Activated T-helper 1 cell treated with anti-CD3 and anti-CD28 coated beads, Interleukin-12 subunit alpha, Interleukin-12 subunit beta, Interleukin-2, Interleukin-4 antibody, amounts not matched to agents 30 ng/mL and 10 ng/mL and 1 ng/mL, durations not matched to agents 14 hours and 24 hours and 36 hours (primary cell): ENCODE data around the gene OBP2B. TPM values are rescaled to one million over a fixed set of nuclear protein-coding genes. Genes with fewer than 3 reads are reported as not detected.
"Not testable (repeated sequence)": the region's sequence is repeated elsewhere in the genome, so short reads cannot be mapped to it uniquely, and the experiment has no call there.

Source experiments
- DNase-seq: peaks from one replicate; pipeline ENCODE4 v3.0.0; 2021; ENCODE audit warnings: low spot score
- H3K27ac Mint-ChIP-seq: one replicate; pipeline ENCODE4 v1.8.0; 2021; ENCODE audit warnings: mild to moderate bottlenecking, mixed read lengths
- H3K27me3 Mint-ChIP-seq: one replicate; pipeline ENCODE4 v1.8.0; 2022; ENCODE audit warnings: mild to moderate bottlenecking, moderate library complexity, mixed read lengths; ENCODE audit not compliant: insufficient read depth
- H3K36me3 Mint-ChIP-seq: one replicate; pipeline ENCODE4 v1.8.0; 2021; ENCODE audit warnings: low read depth, mixed read lengths
- H3K4me1 Mint-ChIP-seq: one replicate; pipeline ENCODE4 v1.8.0; 2021; ENCODE audit warnings: low read depth, mixed read lengths
- H3K4me3 Mint-ChIP-seq: one replicate; pipeline ENCODE4 v1.8.0; 2021; ENCODE audit warnings: mild to moderate bottlenecking, moderate library complexity, mixed read lengths
- H3K9me3 Mint-ChIP-seq: one replicate; pipeline ENCODE4 v1.8.0; 2021; ENCODE audit warnings: mixed read lengths
- intact Hi-C: fragments of 100-400 bp; cut with micrococcal nuclease; formaldehyde crosslinking; loops from one replicate; pipeline ENCODE4 v1.15.1; 2024
- total RNA-seq: library from RNA; stranded (reverse); gene quantifications from 2 replicates; pipeline ENCODE4 v1.2.3, GENCODE V29; 2022

The OBP2B gene
- total RNA-seq, 1 donor from 2014 or later: not detected

- Mint-ChIP-seq H3K9me3 (no peaks in the 10 kb centered on the region), H3K27me3 (peaks cover 6% of the 10 kb centered on the region), H3K4me1 (no peaks in the 10 kb centered on the region), H3K27ac (no peak overlapping the region), H3K4me3 (no peak overlapping the region), H3K36me3 (no peaks in the 10 kb centered on the region)
- DNase-seq: no peak
- intact Hi-C loops: no loop called here
These were observed 15.7 kb upstream of the OBP2B start for GRCh38 chr9:133224762-133225161.

GRCh38 chr9:133223159-133223756 lies 14.2 kb upstream of the OBP2B start:
- intact Hi-C loops, H3K4me3 Mint-ChIP-seq, H3K4me1 Mint-ChIP-seq, H3K27ac Mint-ChIP-seq, H3K9me3 Mint-ChIP-seq, H3K36me3 Mint-ChIP-seq, DNase-seq: not testable (repeated sequence)
- H3K27me3 Mint-ChIP-seq: peaks cover 11% of the 10 kb centered on the region

DNA sequence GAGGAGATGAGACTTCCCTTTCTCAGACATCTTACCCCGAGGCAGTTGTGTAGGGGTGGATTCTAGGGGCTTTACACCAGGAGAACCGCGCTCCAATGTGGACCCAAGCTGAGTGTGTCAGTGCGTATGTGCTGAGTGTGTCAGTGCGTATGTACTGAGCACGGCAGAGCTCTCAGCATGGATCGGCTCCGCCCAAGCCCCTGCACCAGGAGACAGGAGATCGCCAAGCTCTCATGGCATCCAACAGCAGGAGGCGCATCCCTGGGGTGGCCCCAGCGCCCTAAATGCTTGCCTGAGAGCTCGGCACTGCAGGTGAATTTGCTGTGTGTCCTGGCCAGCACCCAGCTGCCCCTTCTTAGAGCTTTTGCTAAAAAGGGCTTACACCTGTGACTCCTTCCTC lies 12.9 kb upstream of the OBP2B start:
- H3K27ac Mint-ChIP-seq, DNase-seq, intact Hi-C loops, H3K9me3 Mint-ChIP-seq, H3K4me3 Mint-ChIP-seq, H3K36me3 Mint-ChIP-seq, H3K4me1 Mint-ChIP-seq: not testable (repeated sequence)
- peaks cover 15% of the 10 kb centered on the region for H3K27me3 Mint-ChIP-seq

DNA sequence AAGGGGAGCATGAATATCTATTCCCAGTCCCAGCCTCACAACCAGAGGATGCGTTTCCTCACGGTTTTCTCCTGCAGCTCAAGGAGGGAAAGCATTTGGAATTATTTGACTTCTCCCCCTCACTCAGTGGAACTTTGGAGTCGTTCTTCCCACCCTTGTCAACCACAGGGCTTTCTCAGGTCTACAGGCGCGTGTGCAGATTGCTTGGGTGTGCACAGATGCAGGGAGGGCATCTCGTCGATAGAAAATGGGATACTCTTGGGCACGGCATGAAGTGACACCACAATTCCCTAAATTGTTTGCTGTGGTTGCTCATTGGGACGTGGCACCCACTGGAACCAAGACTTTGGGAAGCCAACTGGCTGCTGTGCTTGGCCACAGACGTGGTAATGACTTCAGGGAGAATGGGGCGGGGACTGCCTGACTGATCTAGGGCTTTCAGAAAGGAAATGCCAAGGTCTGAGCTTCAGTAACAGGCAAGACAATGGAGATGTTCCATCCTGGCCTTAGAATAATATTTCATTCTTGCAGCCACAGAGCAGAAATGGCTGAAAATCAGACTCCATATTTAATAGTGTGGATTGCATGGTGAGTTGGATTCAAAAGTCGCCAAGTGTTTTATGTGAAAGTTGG lies 12.2 kb upstream of the OBP2B start:
- DNase-seq: no peak
- Mint-ChIP-seq H3K36me3 (no peaks in the 10 kb centered on the region), H3K27ac (no peak overlapping the region), H3K4me1 (no peaks in the 10 kb centered on the region), H3K4me3 (no peak overlapping the region), H3K9me3 (no peaks in the 10 kb centered on the region), H3K27me3 (peaks cover 21% of the 10 kb centered on the region)
- intact Hi-C loops: no loop called here

DNA sequence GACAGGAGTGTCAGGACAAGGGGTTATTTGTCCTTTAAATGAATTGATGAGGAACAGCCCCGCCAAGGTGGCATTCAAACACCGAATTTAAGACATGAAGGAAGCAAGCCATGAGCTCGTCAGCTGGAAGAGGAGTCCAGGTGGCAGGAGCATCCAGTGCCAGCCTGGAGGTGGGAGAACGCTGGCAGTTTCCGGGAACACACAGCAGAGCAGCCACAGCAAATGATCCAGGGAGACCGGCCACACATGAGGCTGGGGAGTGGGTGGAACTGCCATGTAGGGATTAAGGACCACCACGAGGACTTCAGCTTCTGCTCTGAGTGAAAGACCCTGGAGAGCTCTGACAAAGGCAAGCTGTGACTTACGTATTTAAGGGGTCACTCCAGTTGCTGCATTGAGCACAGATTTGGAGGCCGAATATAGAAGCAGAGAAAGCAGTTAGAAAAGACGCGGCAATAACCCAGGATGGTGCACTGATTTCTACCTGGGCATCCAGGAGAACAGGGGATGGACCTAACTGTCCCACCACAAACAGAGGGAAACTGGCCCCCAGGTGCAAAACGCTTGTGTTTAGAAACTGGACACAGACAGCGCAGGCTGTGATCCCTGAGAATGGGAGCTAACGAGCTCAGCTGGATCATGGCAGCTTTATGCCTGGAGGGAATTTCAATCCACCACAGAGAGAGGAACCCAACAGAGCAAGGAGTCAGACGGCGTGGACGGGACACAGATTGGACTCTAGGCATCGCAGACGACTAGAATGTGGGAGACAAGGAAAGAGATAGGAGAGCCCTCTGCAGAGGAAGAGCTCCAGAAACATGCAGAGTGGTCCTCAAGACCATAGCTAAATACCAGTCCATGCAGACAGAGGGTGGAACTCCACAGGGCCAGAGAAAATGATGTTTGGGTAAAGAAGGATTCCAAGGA lies 9.3 kb upstream of the OBP2B start:
- H3K9me3 Mint-ChIP-seq, H3K36me3 Mint-ChIP-seq, intact Hi-C loops, H3K4me1 Mint-ChIP-seq, DNase-seq, H3K27ac Mint-ChIP-seq, H3K4me3 Mint-ChIP-seq: not testable (repeated sequence)
- H3K27me3 Mint-ChIP-seq: peaks cover 26% of the 10 kb centered on the region

GRCh38 chr9:133217333-133217988 lies 8.4 kb upstream of the OBP2B start:
- H3K9me3 Mint-ChIP-seq, intact Hi-C loops, H3K4me1 Mint-ChIP-seq, DNase-seq, H3K27ac Mint-ChIP-seq, H3K4me3 Mint-ChIP-seq, H3K36me3 Mint-ChIP-seq: not testable (repeated sequence)
- peaks cover 24% of the 10 kb centered on the region for H3K27me3 Mint-ChIP-seq

DNA sequence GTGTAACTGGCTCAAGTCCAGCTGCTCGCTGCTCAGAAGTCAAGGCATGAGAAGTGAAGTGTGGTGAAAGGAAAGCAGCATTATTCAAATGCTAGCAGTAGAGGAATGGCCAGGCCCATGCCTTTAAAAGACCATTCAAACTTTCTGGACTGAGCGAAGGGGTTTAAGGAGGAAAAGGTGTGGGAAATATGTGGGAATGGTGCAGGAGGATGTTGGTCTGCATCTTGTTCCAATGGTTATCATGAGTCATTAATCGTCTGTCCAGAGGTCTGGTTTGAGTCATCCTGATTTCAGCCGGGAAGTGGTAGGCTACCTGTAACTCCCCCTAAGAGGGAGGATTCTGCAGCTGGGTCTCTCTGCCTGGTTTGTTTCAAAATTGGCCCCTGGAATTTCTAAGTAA lies 5.2 kb upstream of the OBP2B start:
- peaks cover 32% of the 10 kb centered on the region for H3K27me3 Mint-ChIP-seq

DNA sequence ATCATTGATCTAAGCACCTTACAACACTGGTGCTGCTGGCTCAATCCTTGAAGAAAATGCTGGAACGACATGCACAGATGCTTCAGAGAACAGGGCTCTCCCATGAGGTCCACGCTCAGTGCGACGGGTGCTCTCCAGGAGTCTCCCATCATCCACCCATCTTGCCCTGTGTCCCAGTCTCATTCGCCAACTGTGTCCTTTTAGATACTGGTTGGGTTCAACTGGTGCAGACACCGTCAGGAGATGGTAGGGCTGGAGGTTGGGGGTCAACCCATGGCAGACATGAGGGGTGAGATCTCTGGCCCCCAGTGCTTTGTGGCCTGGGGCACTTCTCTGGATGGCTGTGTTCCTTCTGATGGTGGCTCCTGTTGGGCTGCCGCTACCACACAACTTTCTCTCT lies 1.6 kb upstream of the OBP2B start:
- peaks cover 19% of the 10 kb centered on the region for H3K27me3 Mint-ChIP-seq
- no peak for DNase-seq
- H3K4me1 Mint-ChIP-seq: no peaks in the 10 kb centered on the region
- H3K4me3 Mint-ChIP-seq: no peak overlapping the region
- no peaks in the 10 kb centered on the region for H3K36me3 Mint-ChIP-seq
- intact Hi-C loops: no loop called here
- no peaks in the 10 kb centered on the region for H3K9me3 Mint-ChIP-seq
- no peak overlapping the region for H3K27ac Mint-ChIP-seq

More for the DNA sequence above, 5.2 kb upstream of the OBP2B start:
- H3K27ac Mint-ChIP-seq, DNase-seq, H3K4me1 Mint-ChIP-seq, H3K36me3 Mint-ChIP-seq, H3K9me3 Mint-ChIP-seq, intact Hi-C loops, H3K4me3 Mint-ChIP-seq: not testable (repeated sequence)

DNA sequence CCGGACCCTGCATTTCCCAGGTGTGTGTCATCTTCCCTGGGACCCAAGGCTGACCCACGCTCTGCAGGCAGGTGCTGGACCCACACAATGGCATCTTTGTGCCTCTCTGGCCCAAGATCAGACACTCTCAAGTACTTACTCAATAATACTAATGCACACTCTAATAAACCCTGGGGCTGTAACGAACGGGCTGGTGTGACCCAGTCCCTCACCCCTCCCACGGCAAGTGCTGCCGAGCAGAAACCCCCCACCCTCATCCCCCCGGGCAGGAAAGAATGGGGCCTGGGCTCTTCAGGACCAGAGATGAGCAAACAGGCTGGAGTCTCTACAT lies 1.1 kb upstream of the OBP2B start:
- Mint-ChIP-seq H3K27me3 (peaks cover 16% of the 10 kb centered on the region), H3K9me3 (no peaks in the 10 kb centered on the region), H3K36me3 (no peaks in the 10 kb centered on the region), H3K4me3 (no peak overlapping the region), H3K4me1 (no peaks in the 10 kb centered on the region), H3K27ac (no peak overlapping the region)
- DNase-seq: no peak
- intact Hi-C loops: no loop called here

- DNase-seq, H3K4me3 Mint-ChIP-seq, H3K4me1 Mint-ChIP-seq, intact Hi-C loops, H3K9me3 Mint-ChIP-seq, H3K27ac Mint-ChIP-seq, H3K36me3 Mint-ChIP-seq: not testable (repeated sequence)
- peaks cover 15% of the 10 kb centered on the region for H3K27me3 Mint-ChIP-seq
These were observed 514 bp upstream of the OBP2B start for GRCh38 chr9:133209327-133210201.

GRCh38 chr9:133208171-133208879 lies 725 bp downstream of the OBP2B start:
- H3K27me3 Mint-ChIP-seq, DNase-seq, H3K9me3 Mint-ChIP-seq, H3K36me3 Mint-ChIP-seq, H3K4me1 Mint-ChIP-seq, intact Hi-C loops, H3K27ac Mint-ChIP-seq, H3K4me3 Mint-ChIP-seq: not testable (repeated sequence)
